HT-29 (cell line): ENCODE data around the gene ZNF678. TPM values are rescaled to one million over a fixed set of nuclear protein-coding genes. Genes with fewer than 3 reads are reported as not detected.
"Not testable (repeated sequence)": the region's sequence is repeated elsewhere in the genome, so short reads cannot be mapped to it uniquely, and the experiment has no call there.

Experiments
- DNase-seq: peaks from one replicate; pipeline ENCODE4 v3.0.0-alpha.2; 2015; ENCODE audit warnings: low spot score
- total RNA-seq: library from RNA; depleted of rRNA; stranded (reverse); fragments of >200 nt; shearing (Covaris generic); gene quantifications from 2 replicates; pipeline ENCODE4 v1.2.3, GENCODE V29; 2014

The ZNF678 gene
- total RNA-seq, 1 experiment from 2014 or later = 9.3 TPM

GRCh38 chr1:227549892-227550291, 13.5 kb upstream of the ZNF678 start:
- peak; percentile 33 for DNase-seq

- DNase-seq = not testable (repeated sequence)
Measured at GRCh38 chr1:227551881-227552280, 11.5 kb upstream of the ZNF678 start.

GRCh38 chr1:227556288-227556687, 7.1 kb upstream of the ZNF678 start:
- no peak for DNase-seq

- DNase-seq = no peak
Measured at GRCh38 chr1:227557962-227558725, 5.2 kb upstream of the ZNF678 start.

- DNase-seq = no peak
Measured at GRCh38 chr1:227558732-227559262, 4.6 kb upstream of the ZNF678 start.

GRCh38 chr1:227559499-227559898, 3.9 kb upstream of the ZNF678 start:
- DNase-seq = no peak

GRCh38 chr1:227559926-227560325, 3.4 kb upstream of the ZNF678 start:
- no peak for DNase-seq

- no peak for DNase-seq
Measured at GRCh38 chr1:227560393-227561173, 2.8 kb upstream of the ZNF678 start.

- DNase-seq = no peak
Measured at GRCh38 chr1:227561241-227561907, 2.0 kb upstream of the ZNF678 start.

- no peak for DNase-seq
Measured at GRCh38 chr1:227562037-227562436, 1.3 kb upstream of the ZNF678 start.

GRCh38 chr1:227562933-227563323, 428 bp upstream of the ZNF678 start:
- DNase-seq = no peak

- no peak for DNase-seq
Measured at GRCh38 chr1:227567256-227567655, 3.9 kb downstream of the ZNF678 start.

- DNase-seq = no peak
Measured at GRCh38 chr1:227568593-227568992, 5.2 kb downstream of the ZNF678 start.

- no peak for DNase-seq
Measured at GRCh38 chr1:227572752-227573151, 9.4 kb downstream of the ZNF678 start.

GRCh38 chr1:227574926-227575325, 11.6 kb downstream of the ZNF678 start:
- DNase-seq = no peak

GRCh38 chr1:227576189-227576588, 12.8 kb downstream of the ZNF678 start:
- DNase-seq = no peak

- no peak for DNase-seq
Measured at GRCh38 chr1:227577500-227577899, 14.1 kb downstream of the ZNF678 start.

- no peak for DNase-seq
Measured at GRCh38 chr1:227583354-227583753, 20.0 kb downstream of the ZNF678 start.

GRCh38 chr1:227586733-227587132, 23.4 kb downstream of the ZNF678 start:
- DNase-seq = no peak

- DNase-seq = no peak
Measured at GRCh38 chr1:227587968-227588367, 24.6 kb downstream of the ZNF678 start.

- DNase-seq = not testable (repeated sequence)
Measured at GRCh38 chr1:227588769-227589168, 25.4 kb downstream of the ZNF678 start.

- not testable (repeated sequence) for DNase-seq
Measured at GRCh38 chr1:227589777-227590176, 26.4 kb downstream of the ZNF678 start.
